HepG2 (cell line): ENCODE data around the gene NPIPB6.

Source experiments
- CTCF ChIP-seq: sonication (generic); formaldehyde crosslinking; IDR thresholded peaks from 2 replicates; pipeline ENCODE4 v1.5.0; 2020; ENCODE audit warnings: mild to moderate bottlenecking, missing genetic modification reagents, moderate library complexity
- FOXK2 ChIP-seq: fragments of 450-650 bp; IDR thresholded peaks from 2 replicates; pipeline ENCODE4 v1.6.1; 2016
- KLF9 ChIP-seq: IDR thresholded peaks from 2 replicates; pipeline ENCODE4 v1.6.1; 2016; ENCODE audit warnings: low read depth
- MAFK ChIP-seq, 2 experiments: IDR thresholded peaks in 1 of 2; conservative IDR thresholded peaks in 1 of 2; 2 replicates each; pipeline ENCODE4 v1.6.1; 2011; ENCODE audit warnings: improper control_type of control experiment in 2 of 2, low read length in 2 of 2
- POLR2A ChIP-seq, 2 experiments: IDR thresholded peaks; 2 replicates each; pipeline ENCODE4 v1.6.1; 2011; ENCODE audit warnings: low read depth in 2 of 2, low read length in 2 of 2, mild to moderate bottlenecking in 1 of 2, moderate library complexity in 1 of 2; ENCODE audit not compliant: insufficient read depth in 1 of 2
- POLR2AphosphoS5 ChIP-seq: IDR thresholded peaks from 2 replicates; pipeline ENCODE4 v1.6.1; 2012; ENCODE audit warnings: low read depth, low read length
- SUZ12 ChIP-seq: fragments of 150-350 bp; IDR thresholded peaks from 2 replicates; pipeline ENCODE4 v1.6.1; 2014; ENCODE audit warnings: low read depth, low read length
- TFE3 ChIP-seq: IDR thresholded peaks from 2 replicates; pipeline ENCODE4 v1.6.1; 2016
- ZNF431 ChIP-seq: sonication (generic); formaldehyde crosslinking; IDR thresholded peaks from 2 replicates; pipeline ENCODE4 v1.9.0; 2022; ENCODE audit warnings: missing genetic modification reagents, low read depth, mild to moderate bottlenecking, borderline replicate concordance
- ZNF580 ChIP-seq: IDR thresholded peaks from 2 replicates; pipeline ENCODE4 v1.6.1; 2016; ENCODE audit warnings: low read depth, borderline replicate concordance
- TF ChIP-seq, protein P1 (sequence below): sonication (generic); formaldehyde crosslinking; IDR thresholded peaks from 2 replicates; pipeline ENCODE4 v1.5.1; 2020; ENCODE audit warnings: mild to moderate bottlenecking, missing genetic modification reagents, moderate library complexity
- TF ChIP-seq, protein P2 (sequence below): sonication (generic); formaldehyde crosslinking; IDR thresholded peaks from 2 replicates; pipeline ENCODE4 v1.4.0; 2020; ENCODE audit warnings: missing genetic modification reagents

GRCh38 chr16:28303132-28303531, 60.2 kb downstream of the NPIPB6 start:
- TF ChIP-seq MAFK (conservative IDR thresholded peaks at IDR 0.05 in 1 of 2, IDR thresholded peaks at IDR 0.05 in 1 of 2; ENCODE audit: low read length in 2 of 2) = no peak
- TF ChIP-seq, protein P1, sequence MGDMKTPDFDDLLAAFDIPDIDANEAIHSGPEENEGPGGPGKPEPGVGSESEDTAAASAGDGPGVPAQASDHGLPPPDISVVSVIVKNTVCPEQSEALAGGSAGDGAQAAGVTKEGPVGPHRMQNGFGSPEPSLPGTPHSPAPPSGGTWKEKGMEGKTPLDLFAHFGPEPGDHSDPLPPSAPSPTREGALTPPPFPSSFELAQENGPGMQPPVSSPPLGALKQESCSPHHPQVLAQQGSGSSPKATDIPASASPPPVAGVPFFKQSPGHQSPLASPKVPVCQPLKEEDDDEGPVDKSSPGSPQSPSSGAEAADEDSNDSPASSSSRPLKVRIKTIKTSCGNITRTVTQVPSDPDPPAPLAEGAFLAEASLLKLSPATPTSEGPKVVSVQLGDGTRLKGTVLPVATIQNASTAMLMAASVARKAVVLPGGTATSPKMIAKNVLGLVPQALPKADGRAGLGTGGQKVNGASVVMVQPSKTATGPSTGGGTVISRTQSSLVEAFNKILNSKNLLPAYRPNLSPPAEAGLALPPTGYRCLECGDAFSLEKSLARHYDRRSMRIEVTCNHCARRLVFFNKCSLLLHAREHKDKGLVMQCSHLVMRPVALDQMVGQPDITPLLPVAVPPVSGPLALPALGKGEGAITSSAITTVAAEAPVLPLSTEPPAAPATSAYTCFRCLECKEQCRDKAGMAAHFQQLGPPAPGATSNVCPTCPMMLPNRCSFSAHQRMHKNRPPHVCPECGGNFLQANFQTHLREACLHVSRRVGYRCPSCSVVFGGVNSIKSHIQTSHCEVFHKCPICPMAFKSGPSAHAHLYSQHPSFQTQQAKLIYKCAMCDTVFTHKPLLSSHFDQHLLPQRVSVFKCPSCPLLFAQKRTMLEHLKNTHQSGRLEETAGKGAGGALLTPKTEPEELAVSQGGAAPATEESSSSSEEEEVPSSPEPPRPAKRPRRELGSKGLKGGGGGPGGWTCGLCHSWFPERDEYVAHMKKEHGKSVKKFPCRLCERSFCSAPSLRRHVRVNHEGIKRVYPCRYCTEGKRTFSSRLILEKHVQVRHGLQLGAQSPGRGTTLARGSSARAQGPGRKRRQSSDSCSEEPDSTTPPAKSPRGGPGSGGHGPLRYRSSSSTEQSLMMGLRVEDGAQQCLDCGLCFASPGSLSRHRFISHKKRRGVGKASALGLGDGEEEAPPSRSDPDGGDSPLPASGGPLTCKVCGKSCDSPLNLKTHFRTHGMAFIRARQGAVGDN = no peak
- TF ChIP-seq KLF9 (CRISPR knock-in tag) = no peak
- TF ChIP-seq POLR2AphosphoS5 = no peak
- TF ChIP-seq FOXK2 = no peak
- TF ChIP-seq ZNF580 (CRISPR knock-in tag) = no peak
- TF ChIP-seq POLR2A (IDR thresholded peaks at IDR 0.05; ENCODE audit: insufficient read depth in 1 of 2, low read depth in 2 of 2, low read length in 2 of 2) = no peak
- TF ChIP-seq, protein P2, sequence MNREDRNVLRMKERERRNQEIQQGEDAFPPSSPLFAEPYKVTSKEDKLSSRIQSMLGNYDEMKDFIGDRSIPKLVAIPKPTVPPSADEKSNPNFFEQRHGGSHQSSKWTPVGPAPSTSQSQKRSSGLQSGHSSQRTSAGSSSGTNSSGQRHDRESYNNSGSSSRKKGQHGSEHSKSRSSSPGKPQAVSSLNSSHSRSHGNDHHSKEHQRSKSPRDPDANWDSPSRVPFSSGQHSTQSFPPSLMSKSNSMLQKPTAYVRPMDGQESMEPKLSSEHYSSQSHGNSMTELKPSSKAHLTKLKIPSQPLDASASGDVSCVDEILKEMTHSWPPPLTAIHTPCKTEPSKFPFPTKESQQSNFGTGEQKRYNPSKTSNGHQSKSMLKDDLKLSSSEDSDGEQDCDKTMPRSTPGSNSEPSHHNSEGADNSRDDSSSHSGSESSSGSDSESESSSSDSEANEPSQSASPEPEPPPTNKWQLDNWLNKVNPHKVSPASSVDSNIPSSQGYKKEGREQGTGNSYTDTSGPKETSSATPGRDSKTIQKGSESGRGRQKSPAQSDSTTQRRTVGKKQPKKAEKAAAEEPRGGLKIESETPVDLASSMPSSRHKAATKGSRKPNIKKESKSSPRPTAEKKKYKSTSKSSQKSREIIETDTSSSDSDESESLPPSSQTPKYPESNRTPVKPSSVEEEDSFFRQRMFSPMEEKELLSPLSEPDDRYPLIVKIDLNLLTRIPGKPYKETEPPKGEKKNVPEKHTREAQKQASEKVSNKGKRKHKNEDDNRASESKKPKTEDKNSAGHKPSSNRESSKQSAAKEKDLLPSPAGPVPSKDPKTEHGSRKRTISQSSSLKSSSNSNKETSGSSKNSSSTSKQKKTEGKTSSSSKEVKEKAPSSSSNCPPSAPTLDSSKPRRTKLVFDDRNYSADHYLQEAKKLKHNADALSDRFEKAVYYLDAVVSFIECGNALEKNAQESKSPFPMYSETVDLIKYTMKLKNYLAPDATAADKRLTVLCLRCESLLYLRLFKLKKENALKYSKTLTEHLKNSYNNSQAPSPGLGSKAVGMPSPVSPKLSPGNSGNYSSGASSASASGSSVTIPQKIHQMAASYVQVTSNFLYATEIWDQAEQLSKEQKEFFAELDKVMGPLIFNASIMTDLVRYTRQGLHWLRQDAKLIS (CRISPR knock-in tag) = no peak
- TF ChIP-seq CTCF (CRISPR knock-in tag) = no peak
- TF ChIP-seq ZNF431 = no peak
- no peak for TF ChIP-seq TFE3 (CRISPR knock-in tag)
- no peak for TF ChIP-seq SUZ12
